Thymus (tissue), 11 donors: ENCODE data around the gene ZYX. TPM values are rescaled to one million over a fixed set of nuclear protein-coding genes. Genes with fewer than 3 reads are reported as not detected.

Experiments used
- DNase-seq, 9 donors: peaks; one replicate each; pipeline ENCODE4 v3.0.0-alpha.2; 2013; ENCODE audit warnings: low spot score in 9 of 9, low read depth in 6 of 9, missing footprints in 1 of 9
- H3K27ac ChIP-seq, 2 donors: one replicate each; pipeline ENCODE4 v1.5.1; 2013; ENCODE audit warnings: control low read depth in 1 of 2, low read depth in 1 of 2, low read length in 1 of 2, mild to moderate bottlenecking in 1 of 2, moderate library complexity in 1 of 2
- H3K27me3 ChIP-seq, 2 donors: one replicate each; pipeline ENCODE4 v1.5.1; 2013; ENCODE audit warnings: low read length in 1 of 2; ENCODE audit not compliant: control insufficient read depth in 2 of 2, insufficient read depth in 1 of 2
- H3K36me3 ChIP-seq, 2 donors: one replicate each; pipeline ENCODE4 v1.5.1; 2013; ENCODE audit warnings: low read length in 1 of 2, mild to moderate bottlenecking in 1 of 2, moderate library complexity in 1 of 2; ENCODE audit not compliant: control insufficient read depth in 2 of 2, insufficient read depth in 2 of 2
- H3K4me1 ChIP-seq, 2 donors: one replicate each; pipeline ENCODE4 v1.5.1; 2013; ENCODE audit warnings: low read length in 2 of 2; ENCODE audit not compliant: control insufficient read depth in 2 of 2, insufficient read depth in 2 of 2
- H3K4me3 ChIP-seq, 2 donors: one replicate each; pipeline ENCODE4 v1.5.1; 2013; ENCODE audit warnings: low read length in 2 of 2, control low read depth in 1 of 2, mild to moderate bottlenecking in 1 of 2
- H3K9me3 ChIP-seq, 2 donors: one replicate each; pipeline ENCODE4 v1.5.1; 2013; ENCODE audit warnings: low read length in 1 of 2, mild to moderate bottlenecking in 1 of 2; ENCODE audit not compliant: control insufficient read depth in 2 of 2, insufficient read depth in 1 of 2
- WGBS: extraction: QIAGEN DNeasy Blood & Tissue Kit; methylation state at CpG from one replicate; pipeline ENCODE4 v1.1.7; 2013; 5-methylcytosine and 5-hydroxymethylcytosine counted together
- polyA plus RNA-seq: library from polyadenylated mRNA; stranded (reverse); fragments of 200-250 nt; gene quantifications from one replicate; pipeline ENCODE4 v1.2.3, GENCODE V29; 2013
- total RNA-seq: library from RNA; stranded (reverse); fragments of 120-200 nt; gene quantifications from one replicate; pipeline ENCODE4 v1.2.4, GENCODE V29; 2013
- donor health status: healthy.

The ZYX gene
- total and polyA plus RNA-seq, 2 donors: 16.8 to 113 TPM

DNA sequence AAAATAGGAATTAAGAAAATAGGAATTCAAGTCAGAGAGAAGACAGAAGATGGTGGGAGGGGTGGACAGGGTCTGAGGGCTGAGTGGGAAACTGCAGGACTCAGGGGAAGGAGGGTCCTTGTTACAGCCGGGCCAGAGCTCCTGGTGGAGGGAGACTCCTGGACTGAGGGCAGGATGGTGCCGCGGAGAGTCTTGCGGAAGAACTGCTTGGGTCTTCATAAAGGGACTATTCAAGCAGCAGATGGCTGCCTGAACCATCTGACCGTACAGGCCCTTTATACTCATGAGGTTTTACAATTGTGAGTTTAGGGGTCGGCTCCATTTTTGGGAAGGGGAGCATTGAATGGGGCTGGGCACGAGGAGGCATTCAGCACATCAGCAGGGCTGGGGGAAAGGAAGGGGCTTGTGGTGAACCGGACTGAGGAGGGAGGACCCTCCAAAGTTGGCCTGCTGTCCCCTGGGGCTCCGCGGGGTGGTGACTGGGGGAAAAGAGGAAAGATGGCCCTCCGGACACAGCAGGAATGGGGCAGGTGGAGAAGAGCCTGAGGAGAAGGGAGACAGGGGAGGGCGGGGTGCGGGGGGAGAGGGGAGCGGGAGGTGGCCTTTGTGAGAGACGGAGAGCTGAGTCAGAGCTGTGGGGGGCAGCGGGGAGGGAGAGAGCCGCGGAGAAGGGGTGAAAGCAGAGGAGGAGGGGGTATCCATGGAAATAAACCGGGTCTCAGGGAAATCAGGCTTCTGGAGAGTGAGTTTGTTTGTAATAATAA is 20.2 kb upstream of the ZYX start:
- Histone ChIP-seq H3K27ac (no peak overlapping the region), H3K36me3 (no peaks in the 10 kb centered on the region), H3K27me3 (peaks cover 52 to 76% of the 10 kb centered on the region in 2 donors), H3K4me3 (no peak overlapping the region), H3K4me1 (peaks cover 3 to 10% of the 10 kb centered on the region in 2 donors), H3K9me3 (no peaks in the 10 kb centered on the region)
- DNase-seq: no peak
- 80% methylated on average over 19 of the region's 19 CpGs for WGBS

DNA sequence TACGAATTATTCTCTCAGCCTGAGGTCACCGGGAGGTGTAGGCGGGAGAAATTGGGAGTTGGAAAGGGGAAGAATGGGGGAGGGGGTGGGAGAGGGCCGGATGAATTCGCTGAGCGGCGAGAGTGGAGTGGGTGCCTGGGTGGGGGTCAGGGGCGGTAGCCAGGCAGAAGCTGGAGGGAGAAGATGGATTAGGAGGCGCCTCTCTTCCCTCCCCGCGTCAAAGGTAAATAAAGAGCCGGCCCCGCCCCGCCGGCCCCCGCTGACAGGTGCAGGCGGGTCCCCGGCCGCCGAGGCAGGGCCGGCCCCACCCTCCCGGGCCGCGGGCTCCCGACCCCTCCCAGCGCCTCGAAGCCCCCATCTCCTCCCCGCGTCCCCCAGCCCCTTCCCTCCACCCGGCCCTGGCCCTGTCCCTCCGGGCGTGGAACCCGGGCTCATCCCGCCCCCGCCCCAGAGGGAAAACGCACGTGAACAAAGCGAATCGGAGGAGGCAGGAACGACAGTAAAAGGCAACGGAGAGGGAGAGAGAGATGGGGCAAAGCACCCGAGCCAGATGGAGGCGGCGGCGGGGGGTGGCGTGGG is 19.5 kb upstream of the ZYX start:
- H3K36me3 ChIP-seq: no peaks in the 10 kb centered on the region
- H3K4me3 ChIP-seq: peak overlapping the region; percentile 36 to 54
- peaks cover 3 to 10% of the 10 kb centered on the region in 2 donors for H3K4me1 ChIP-seq
- DNase-seq: no peak
- no peak overlapping the region for H3K27ac ChIP-seq
- WGBS: 12% methylated on average over 46 of the region's 46 CpGs
- peaks cover 52 to 74% of the 10 kb centered on the region in 2 donors for H3K27me3 ChIP-seq
- no peaks in the 10 kb centered on the region for H3K9me3 ChIP-seq

DNA sequence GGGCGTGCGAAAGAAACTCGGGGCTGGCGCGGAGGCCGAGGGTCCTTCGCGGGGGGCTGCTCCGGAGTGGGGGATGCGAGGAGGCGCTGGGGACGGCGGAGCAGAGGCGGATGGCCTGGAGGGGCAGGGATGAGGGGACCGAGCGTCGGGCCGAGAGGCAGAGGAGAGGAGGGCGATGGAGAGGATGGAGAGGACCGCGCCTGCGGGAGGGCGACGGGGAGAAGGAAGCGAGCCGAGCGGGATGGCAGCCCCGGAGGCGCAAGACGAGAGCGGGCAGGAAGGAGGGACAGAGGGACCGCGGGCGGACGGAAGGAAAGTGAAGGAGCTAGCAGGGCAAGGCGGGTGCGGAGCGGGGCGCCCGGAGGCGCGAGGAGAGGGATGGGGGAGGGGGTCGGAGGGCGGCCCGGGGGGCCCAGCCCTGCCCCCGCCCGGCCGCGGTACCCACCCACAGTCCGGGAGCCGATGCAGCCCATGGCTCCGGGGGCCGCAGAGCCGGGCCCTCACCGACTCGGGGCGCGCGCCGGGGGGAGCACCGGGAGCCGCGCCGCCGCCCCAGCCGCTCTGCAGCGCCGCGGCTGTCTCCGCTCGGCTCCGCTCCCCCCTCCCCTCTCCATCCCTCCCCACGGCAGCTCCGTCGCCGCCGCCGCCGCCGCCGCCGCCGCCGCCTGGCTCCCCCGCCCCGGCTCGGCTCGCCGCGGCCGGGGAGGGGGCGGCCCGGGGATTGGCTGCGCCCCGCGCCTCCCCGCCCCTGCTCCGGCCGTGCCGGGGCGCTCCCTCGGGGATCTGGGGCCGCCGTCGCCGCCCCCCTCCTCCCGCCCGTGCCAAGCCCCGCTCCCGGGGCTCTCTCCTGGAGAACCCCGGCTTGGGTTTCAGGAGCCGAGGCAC is 18.8 kb upstream of the ZYX start, which contains the start of gene FAM131B:
Gene FAM131B (minus strand): TSS at position 583 of the 885 bp plus-strand sequence. CDS start 110 bp downstream, at position 473.
- Histone ChIP-seq H3K4me3 (peak within 1 kb of the TSS; percentile 36 to 54), H3K27ac (peak within 1 kb of the TSS in 1 of 2 donors; percentile 11), H3K9me3 (no peaks in the 10 kb centered on the region), H3K27me3 (peaks cover 52 to 78% of the 10 kb centered on the region in 2 donors), H3K36me3 (no peaks in the 10 kb centered on the region), H3K4me1 (peaks cover 3 to 10% of the 10 kb centered on the region in 2 donors)
- DNase-seq: no peak
- 1% methylated on average over 111 of the region's 112 CpGs for WGBS

DNA sequence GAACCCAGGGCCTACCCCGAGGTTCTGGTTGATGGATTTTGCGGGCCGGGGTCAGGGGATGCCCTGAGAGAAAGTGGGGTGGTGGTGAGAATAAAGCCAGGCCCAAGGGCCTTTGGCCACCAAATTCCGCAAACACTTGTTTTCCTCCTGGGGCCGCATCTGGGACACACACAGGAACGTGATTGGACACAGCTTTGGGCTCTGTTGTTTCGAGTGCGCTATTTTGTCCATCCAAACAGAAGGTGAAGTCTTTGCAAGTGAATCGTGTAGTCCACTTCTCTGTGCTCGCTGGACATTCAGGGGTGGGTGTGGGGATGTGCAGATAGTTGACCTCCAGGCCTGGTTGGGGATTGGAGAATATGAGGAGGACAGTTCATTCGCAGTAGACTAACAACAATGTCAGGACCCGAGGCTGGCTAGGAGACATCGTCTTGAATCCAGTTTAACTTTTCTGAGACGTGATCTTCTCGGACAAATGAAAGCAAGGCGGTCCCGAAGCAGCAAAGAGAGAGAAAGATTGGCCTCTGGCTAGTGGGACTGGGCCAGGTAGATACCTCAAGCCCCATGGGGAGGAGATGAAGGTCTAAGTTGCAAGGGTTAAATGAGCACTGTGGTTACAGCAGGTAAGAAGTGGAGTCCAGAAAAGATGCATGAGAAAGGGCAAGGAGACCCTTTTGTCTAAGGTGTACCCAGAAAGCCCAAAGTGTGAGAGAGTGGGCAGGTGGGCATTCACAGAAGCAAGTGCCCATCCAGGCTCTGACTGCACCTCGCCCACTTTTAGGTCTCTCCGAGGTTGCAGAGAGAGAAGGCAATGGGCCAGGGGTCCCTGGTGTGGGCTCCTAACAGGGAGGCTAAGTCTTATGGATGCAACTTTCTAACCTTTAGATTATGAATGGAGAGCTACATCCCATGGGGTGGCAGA is 17.9 kb upstream of the ZYX start:
- Histone ChIP-seq H3K36me3 (no peaks in the 10 kb centered on the region), H3K4me3 (peak overlapping the region in 1 of 2 donors; percentile 54), H3K9me3 (no peaks in the 10 kb centered on the region), H3K27me3 (peaks cover 49 to 80% of the 10 kb centered on the region in 2 donors), H3K4me1 (peaks cover 3 to 10% of the 10 kb centered on the region in 2 donors), H3K27ac (no peak overlapping the region)
- WGBS: 73% methylated on average over 19 of the region's 19 CpGs
- DNase-seq: no peak

DNA sequence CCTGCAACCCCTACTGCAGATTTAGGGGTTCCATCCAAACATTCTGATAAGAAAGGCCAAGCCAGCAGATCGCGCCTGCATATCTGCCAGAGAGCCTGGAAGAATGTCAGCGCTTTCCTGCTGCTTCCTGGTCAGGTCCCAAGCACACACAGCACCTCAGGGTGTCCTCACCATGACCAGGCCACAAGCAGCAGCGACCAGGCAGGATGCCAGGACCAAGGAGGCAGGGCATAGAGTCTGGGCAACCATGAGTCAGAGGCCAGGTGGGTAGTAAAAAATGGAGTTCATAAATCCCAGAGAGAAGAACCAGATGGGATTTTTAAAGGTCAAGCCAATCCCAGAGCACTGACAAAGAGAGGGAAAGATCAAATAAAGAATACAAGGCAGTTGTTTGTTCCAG is 13.2 kb upstream of the ZYX start:
- Histone ChIP-seq H3K4me3 (no peak overlapping the region), H3K27me3 (peaks cover 20 to 37% of the 10 kb centered on the region in 2 donors), H3K4me1 (peaks cover 4 to 10% of the 10 kb centered on the region in 2 donors), H3K27ac (no peak overlapping the region), H3K36me3 (no peaks in the 10 kb centered on the region), H3K9me3 (no peaks in the 10 kb centered on the region)
- no peak for DNase-seq
- whole genome bisulfite sequencing: 95% methylated on average over 4 of the region's 4 CpGs

DNA sequence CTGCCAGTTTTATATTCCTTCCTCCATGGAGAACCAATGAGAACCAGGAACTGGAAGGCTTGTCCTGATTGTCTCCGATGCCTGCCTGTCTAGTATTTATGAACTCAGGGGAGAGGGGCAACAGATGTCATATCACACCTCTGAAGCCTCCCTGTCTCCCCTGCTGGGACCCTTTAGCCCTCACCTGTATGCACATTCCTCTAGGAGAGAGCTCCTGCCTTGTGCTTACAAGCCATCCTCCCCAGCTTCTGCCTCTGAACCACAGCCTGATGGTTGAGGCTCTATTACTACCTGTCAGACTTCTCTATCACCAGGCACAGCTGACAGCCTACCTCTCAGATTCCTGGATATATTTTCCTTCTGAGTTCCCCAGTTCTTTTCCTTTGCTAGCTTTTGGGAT is 12.8 kb upstream of the ZYX start:
- WGBS: 94% methylated on average over 1 of the region's 1 CpG
- peaks cover 16 to 33% of the 10 kb centered on the region in 2 donors for H3K27me3 ChIP-seq
- no peaks in the 10 kb centered on the region for H3K36me3 ChIP-seq
- no peak overlapping the region for H3K27ac ChIP-seq
- DNase-seq: no peak
- H3K4me1 ChIP-seq: peaks cover 4 to 9% of the 10 kb centered on the region in 2 donors
- H3K9me3 ChIP-seq: no peaks in the 10 kb centered on the region
- H3K4me3 ChIP-seq: no peak overlapping the region

DNA sequence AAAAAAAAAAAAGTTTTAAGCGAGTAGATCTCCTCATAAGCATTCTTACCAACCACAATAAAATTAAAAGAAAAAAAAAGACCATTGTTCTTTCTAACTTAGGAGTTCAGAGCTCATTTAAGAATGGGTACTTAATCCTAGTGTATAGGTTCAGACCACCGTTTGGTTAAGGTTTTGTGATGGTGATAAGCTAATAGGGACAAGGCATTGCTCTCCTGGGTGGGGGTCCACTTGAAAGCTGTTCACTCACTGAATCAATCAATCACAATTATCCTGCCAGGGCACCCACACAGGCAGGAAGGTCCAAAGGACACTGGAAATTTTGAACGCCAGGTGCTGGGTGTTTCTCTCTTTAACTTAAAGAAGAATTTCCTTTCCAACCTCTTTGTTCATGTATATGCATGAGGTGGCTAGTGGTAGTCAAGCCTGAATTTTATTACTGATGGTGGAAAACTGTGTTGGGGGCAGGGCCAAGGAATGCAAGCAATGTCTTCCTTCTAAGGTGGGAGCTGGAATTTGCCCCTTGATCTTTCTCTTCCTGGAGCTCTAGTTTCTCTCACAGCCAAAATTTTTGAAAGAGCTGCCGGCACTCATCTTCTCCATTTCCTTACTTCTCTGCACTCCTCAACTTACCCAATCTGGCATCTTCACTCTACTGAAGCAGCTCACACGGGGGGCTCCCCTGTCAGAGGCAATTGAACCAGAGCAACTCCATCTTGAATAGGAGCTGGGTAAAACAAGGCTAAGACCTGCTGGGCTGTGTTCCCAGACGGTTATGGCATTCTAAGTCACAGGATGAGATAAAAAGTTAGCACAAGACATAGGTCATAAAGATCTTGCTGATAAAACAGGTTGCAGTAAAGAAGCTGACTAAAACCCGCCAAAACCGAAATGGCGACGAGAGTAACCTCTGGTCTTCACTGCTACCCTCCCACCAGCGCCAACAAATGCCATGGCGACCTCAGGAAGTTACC is 11.2 kb upstream of the ZYX start:
- Histone ChIP-seq H3K27ac (no peak overlapping the region), H3K27me3 (peaks cover 3 to 17% of the 10 kb centered on the region in 2 donors), H3K9me3 (no peaks in the 10 kb centered on the region), H3K4me1 (peaks cover 4 to 16% of the 10 kb centered on the region in 2 donors), H3K4me3 (no peak overlapping the region), H3K36me3 (no peaks in the 10 kb centered on the region)
- WGBS: 97% methylated on average over 12 of the region's 12 CpGs
- no peak for DNase-seq
